HG03469 (cell line): Measurements from ENCODE around the gene CDK11A.
"Not testable (repeated sequence)": the region's sequence is repeated elsewhere in the genome, so short reads cannot be mapped to it uniquely, and the experiment has no call there.

Experiments used
- ATAC-seq: cut with Tn5 transposase; IDR thresholded peaks from one replicate; pipeline ENCODE4 v1.9.1; 2021; ENCODE audit warnings: mild to moderate bottlenecking, moderate library complexity, moderate number of reproducible peaks; ENCODE audit not compliant: unreplicated experiment

The CDK11A gene

GRCh38 chr1:1726088-1726487, 1.9 kb upstream of the CDK11A start:
- ATAC-seq: not testable (repeated sequence)

- no peak for ATAC-seq
Observed at GRCh38 chr1:1721201-1721600, 3.0 kb downstream of the CDK11A start.

- not testable (repeated sequence) for ATAC-seq
Observed at GRCh38 chr1:1715109-1715883, 8.9 kb downstream of the CDK11A start.

GRCh38 chr1:1707897-1708296, 16.3 kb downstream of the CDK11A start:
- not testable (repeated sequence) for ATAC-seq

GRCh38 chr1:1707241-1707640, 16.9 kb downstream of the CDK11A start:
- ATAC-seq: not testable (repeated sequence)

- ATAC-seq: not testable (repeated sequence)
Observed at GRCh38 chr1:1705623-1706022, 18.5 kb downstream of the CDK11A start.

- ATAC-seq: not testable (repeated sequence)
Observed at GRCh38 chr1:1704284-1704957, 19.7 kb downstream of the CDK11A start.

GRCh38 chr1:1703796-1704195, 20.4 kb downstream of the CDK11A start:
- ATAC-seq: no peak

- ATAC-seq: not testable (repeated sequence)
Observed at GRCh38 chr1:1702506-1702905, 21.7 kb downstream of the CDK11A start.

GRCh38 chr1:1700557-1700956, 23.6 kb downstream of the CDK11A start:
- ATAC-seq: not testable (repeated sequence)

GRCh38 chr1:1700067-1700466, 24.1 kb downstream of the CDK11A start:
- not testable (repeated sequence) for ATAC-seq

- ATAC-seq: not testable (repeated sequence)
Observed at GRCh38 chr1:1699061-1699460, 25.1 kb downstream of the CDK11A start.

GRCh38 chr1:1697358-1698183, 26.6 kb downstream of the CDK11A start:
- ATAC-seq: not testable (repeated sequence)

- ATAC-seq: not testable (repeated sequence)
Observed at GRCh38 chr1:1696431-1697357, 27.5 kb downstream of the CDK11A start.

GRCh38 chr1:1692714-1693647, 31.2 kb downstream of the CDK11A start, which contains the start of gene SLC35E2B:
Gene SLC35E2B (minus strand): TSS chr1:1692795. CDS start chr1:1676699, 16,096 bp downstream.
- ATAC-seq: peak; percentile 55

- not testable (repeated sequence) for ATAC-seq
Observed at GRCh38 chr1:1692324-1692713, 31.8 kb downstream of the CDK11A start.

- not testable (repeated sequence) for ATAC-seq
Observed at GRCh38 chr1:1691443-1691842, 32.7 kb downstream of the CDK11A start.

GRCh38 chr1:1689526-1689925, 34.6 kb downstream of the CDK11A start:
- not testable (repeated sequence) for ATAC-seq

- no peak for ATAC-seq
Observed at GRCh38 chr1:1687846-1688245, 36.3 kb downstream of the CDK11A start.
